C4-2B (cell line): ENCODE results near the gene DCUN1D3.
A peak's percentile ranks its signal among the peaks of the same experiment; 100 is the strongest.

Source experiments
- H3K27ac ChIP-seq: fragments of 450-650 bp; 2 replicates; pipeline ENCODE4 v1.5.1; 2017
- CTCF ChIP-seq: fragments of 450-650 bp; conservative IDR thresholded peaks from 2 replicates; pipeline ENCODE4 v1.5.1; 2017; ENCODE audit warnings: mild to moderate bottlenecking
- ZFX ChIP-seq: fragments of 450-650 bp; IDR thresholded peaks from 2 replicates; pipeline ENCODE4 v1.6.1; 2017

Gene DCUN1D3

GRCh38 chr16:20899477-20900298 is 470 bp downstream of the DCUN1D3 start:
- peak overlapping the region; percentile 90 for H3K27ac ChIP-seq
- no peak for TF ChIP-seq CTCF
- no peak for TF ChIP-seq ZFX

GRCh38 chr16:20899071-20899470 is 1.1 kb downstream of the DCUN1D3 start:
- no peak overlapping the region for H3K27ac ChIP-seq
- TF ChIP-seq ZFX (no peak), CTCF (no peak)

GRCh38 chr16:20897922-20898321 is 2.2 kb downstream of the DCUN1D3 start:
- no peak overlapping the region for H3K27ac ChIP-seq
- no peak for TF ChIP-seq CTCF
- TF ChIP-seq ZFX, result no peak

GRCh38 chr16:20897253-20897897 is 2.8 kb downstream of the DCUN1D3 start:
- peak overlapping the region; percentile 18; the same call in 1 of the 2 replicates for H3K27ac ChIP-seq
- TF ChIP-seq CTCF, result no peak
- TF ChIP-seq ZFX, result no peak

- TF ChIP-seq ZFX (no peak), CTCF (no peak)
- H3K27ac ChIP-seq, result no peak overlapping the region
Observed at GRCh38 chr16:20894388-20894787, 5.8 kb downstream of the DCUN1D3 start.

GRCh38 chr16:20889625-20890275 is 10.4 kb downstream of the DCUN1D3 start:
- no peak overlapping the region for H3K27ac ChIP-seq
- TF ChIP-seq ZFX, result no peak
- no peak for TF ChIP-seq CTCF

- no peak overlapping the region for H3K27ac ChIP-seq
- TF ChIP-seq ZFX (no peak), CTCF (no peak)
Observed at GRCh38 chr16:20887207-20887606, 13.0 kb downstream of the DCUN1D3 start.
